Motor neuron (in vitro differentiated cells): ENCODE results near the gene PACS1. TPM values are rescaled to one million over a fixed set of nuclear protein-coding genes. Genes with fewer than 3 reads are reported as not detected.
A peak's percentile ranks its signal among the peaks of the same experiment; 100 is the strongest.

Experiments
- ATAC-seq, 8 experiments: fragments of 200-7000 bp; cut with Tn5 transposase; replicated peaks in 6 of 8; 2 replicates each; pipeline ENCODE4 v1.8.0; 2021; ENCODE audit warnings: mild to moderate bottlenecking in 8 of 8, moderate library complexity in 8 of 8
- H3K27ac ChIP-seq, 2 donors: fragments of 250-450 bp; sonication (Bioruptor Pico); 2 replicates each; pipeline ENCODE4 v1.9.0; 2021; ENCODE audit warnings: antibody characterized with exemption in 2 of 2, mild to moderate bottlenecking in 2 of 2, moderate library complexity in 1 of 2
- H3K4me1 ChIP-seq, 2 donors: fragments of 250-450 bp; sonication (Bioruptor Pico); replicated peaks in 1 of 2; 2 replicates each; pipeline ENCODE4 v1.6.1; 2021; ENCODE audit warnings: antibody characterized with exemption in 2 of 2, mild to moderate bottlenecking in 2 of 2, moderate library complexity in 1 of 2
- H3K4me3 ChIP-seq, 5 donors: fragments of 250-450 bp; sonication (Bioruptor Pico); 2 replicates each; pipeline ENCODE4 v1.9.0; 2021; ENCODE audit warnings: antibody characterized with exemption in 5 of 5, mild to moderate bottlenecking in 5 of 5, moderate library complexity in 4 of 5
- WGBS, 10 experiments: fragments of 450-650 bp; shearing (Covaris generic); methylation state at CpG; one replicate each; pipeline ENCODE4 v1.0.0; 2022; 5-methylcytosine and 5-hydroxymethylcytosine counted together
- in situ Hi-C, 9 experiments: fragments of 400-800 bp; cut with MboI; loops; one replicate each; pipeline ENCODE4 v1.15.0; 2021; ENCODE audit warnings: low sequenced_read_pairs in 9 of 9, low pct_unique_long_range_greater_than_20kb in 2 of 9; ENCODE audit not compliant: unreplicated experiment in 9 of 9
- total RNA-seq, 8 experiments: library from RNA; unstranded; fragments of 300-600 nt; gene quantifications; 2 replicates each; pipeline versions ENCODE4 v1.2.3 to v1.2.4, GENCODE V29; 2022

The PACS1 gene
- total RNA-seq, 8 experiments from 2014 or later: 10.6 to 38.2 (median 21.7) TPM

DNA sequence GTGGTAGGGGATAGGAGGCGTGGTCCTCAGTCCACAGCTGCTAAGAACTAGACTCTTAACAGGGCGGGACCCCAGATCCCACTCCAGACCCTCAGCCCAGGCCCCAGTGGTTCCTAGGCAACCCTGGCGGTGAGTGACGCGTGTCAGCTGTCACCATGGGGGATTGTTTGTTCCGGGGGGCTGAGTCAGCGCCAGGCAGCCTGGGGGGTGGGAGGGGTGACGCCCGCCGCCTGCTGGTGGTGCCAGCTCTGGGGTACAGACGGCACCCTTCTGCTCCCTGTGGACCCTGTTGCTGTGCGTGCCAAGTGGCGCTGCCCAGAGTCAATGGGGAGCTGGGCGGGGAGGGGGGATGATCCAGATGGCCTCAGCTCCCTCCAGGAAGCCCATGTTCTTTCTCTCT is 210.4 kb downstream of the PACS1 start:
- in situ Hi-C loops: no loop called here
- WGBS, 10 experiments: no CpG with 5 or more reads among the region's 14 CpGs
- Histone ChIP-seq H3K27ac (peak overlapping the region in 1 of 2 donors; percentile 21), H3K4me1 (peaks cover 42 to 45% of the 10 kb centered on the region in 2 donors), H3K4me3 (peak overlapping the region in 1 of 5 donors; percentile 79)
- ATAC-seq: peak in 1 of 8 experiments; percentile 0

DNA sequence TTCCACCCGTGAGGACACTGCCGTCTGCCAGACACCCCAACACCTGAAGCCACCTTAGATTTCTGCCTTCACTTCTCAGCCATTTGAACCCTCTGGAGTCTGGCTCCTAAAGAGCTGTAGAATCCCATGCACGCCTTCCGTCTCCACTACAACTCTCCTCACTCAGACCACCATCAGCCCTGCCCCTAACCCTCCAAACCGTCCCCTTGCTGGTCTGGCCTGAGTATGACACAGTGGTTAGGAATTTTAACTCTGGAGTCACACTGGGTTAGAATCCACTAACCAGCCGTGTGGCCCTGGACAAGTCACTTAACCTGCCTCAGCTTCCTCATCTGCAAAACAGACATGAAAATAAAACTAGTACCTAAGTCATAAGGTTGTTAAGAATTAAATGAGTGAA is 210.9 kb downstream of the PACS1 start:
- no peak for ATAC-seq
- no peak overlapping the region for H3K4me3 ChIP-seq
- H3K4me1 ChIP-seq: peaks cover 42 to 45% of the 10 kb centered on the region in 2 donors
- no peak overlapping the region for H3K27ac ChIP-seq
- in situ Hi-C loops: no loop called here
- 60 to 92% (median 79%) methylated on average over 1 to 5 of the region's 6 CpGs; no CpG with 5 or more reads in 4 of the 10 experiments for WGBS, 10 experiments

DNA sequence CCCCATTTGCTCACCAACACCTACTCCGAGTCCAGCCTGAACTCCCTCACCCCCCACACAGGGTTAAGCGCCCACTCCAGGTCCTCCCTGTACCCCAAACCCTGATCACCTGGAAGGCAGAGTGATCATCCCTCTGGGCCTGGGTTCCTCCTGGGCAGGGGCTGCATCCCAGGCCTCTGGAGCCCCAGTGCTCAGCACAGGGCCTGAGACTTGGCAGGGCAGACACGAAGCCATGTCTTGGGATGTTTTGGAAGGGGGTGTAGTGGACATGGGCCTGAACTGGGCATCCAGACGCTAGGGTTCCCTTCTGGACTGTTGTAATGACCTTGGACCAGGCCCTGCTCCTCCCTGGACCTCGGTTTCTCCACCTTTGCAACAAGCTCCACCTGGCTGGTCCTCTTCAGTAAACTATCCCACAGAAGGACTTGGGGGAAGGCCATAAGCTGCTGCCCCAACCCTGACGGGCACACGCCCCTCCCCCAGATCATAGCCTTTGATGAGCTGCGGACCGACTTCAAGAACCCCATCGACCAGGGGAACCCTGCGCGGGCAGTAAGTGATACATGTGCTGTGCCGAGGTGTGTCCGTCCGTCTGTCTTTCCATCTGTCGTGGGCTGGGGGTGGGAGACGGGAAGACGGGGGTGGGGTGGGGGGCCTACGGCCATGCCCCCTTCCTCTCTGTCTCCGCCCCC is 211.8 kb downstream of the PACS1 start:
- ATAC-seq: peak in 5 of 8 experiments; percentile 13 to 25 (median 19)
- H3K4me3 ChIP-seq: peak overlapping the region in 2 of 5 donors; percentile 4 to 21
- peak overlapping the region in 1 of 2 donors; percentile 55 for H3K27ac ChIP-seq
- peaks cover 42 to 45% of the 10 kb centered on the region in 2 donors for H3K4me1 ChIP-seq
- 0 to 100% (median 44%) methylated on average over 1 to 9 of the region's 20 CpGs; no CpG with 5 or more reads in 4 of the 10 experiments for WGBS, 10 experiments
- in situ Hi-C loops: no loop called here

DNA sequence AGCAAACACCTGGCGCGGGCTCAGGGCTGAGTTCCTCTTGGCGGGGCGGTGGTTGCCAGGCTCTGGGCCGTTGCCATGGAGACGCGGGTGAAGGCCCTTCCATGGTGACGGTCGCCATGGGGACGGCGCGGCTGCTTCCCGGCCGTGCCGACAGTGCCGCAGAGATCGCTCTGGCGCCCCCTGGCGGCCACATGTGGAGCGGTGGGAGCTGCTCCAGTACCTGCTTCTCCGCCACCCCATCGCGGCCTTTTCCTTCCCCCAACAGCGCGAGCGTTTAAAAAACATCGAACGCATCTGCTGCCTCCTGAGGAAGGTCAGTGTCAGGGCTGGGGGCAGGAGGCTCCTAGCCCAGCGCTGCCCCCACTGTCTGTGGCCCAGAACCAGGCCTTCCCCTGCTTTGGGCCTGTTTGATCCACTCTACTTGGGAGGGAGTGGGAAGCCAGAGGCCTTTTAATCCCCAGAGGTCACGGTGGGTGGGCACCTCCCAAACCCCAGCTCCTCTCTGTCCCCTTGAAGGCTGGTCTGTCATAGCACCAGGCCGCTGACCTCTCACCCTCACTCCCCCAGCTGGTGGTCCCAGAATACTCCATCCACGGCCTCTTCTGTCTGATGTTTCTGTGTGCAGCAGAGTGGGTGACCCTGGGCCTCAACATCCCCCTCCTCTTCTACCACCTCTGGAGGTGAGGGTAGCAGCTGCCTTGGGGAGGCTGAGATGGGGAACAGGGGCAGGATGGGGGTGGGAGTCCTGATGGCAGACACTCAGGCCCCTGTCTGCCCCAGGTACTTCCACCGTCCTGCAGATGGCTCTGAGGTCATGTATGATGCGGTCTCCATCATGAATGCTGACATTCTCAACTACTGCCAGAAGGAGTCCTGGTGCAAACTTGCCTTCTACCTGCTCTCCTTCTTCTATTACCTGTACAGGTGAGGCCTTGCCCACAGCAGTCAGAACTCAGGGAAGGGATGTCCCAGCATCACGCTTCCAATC is 212.7 kb downstream of the PACS1 start:
- 0 to 100% (median 54%) methylated on average over 1 to 6 of the region's 35 CpGs; no CpG with 5 or more reads in 6 of the 10 experiments for WGBS, 10 experiments
- peak overlapping the region; percentile 60 to 74 for H3K27ac ChIP-seq
- H3K4me3 ChIP-seq: peak overlapping the region in 2 of 5 donors; percentile 4 to 21
- in situ Hi-C loops: no loop called here
- ATAC-seq: peak; percentile 70 to 92 (median 73)
- H3K4me1 ChIP-seq: peaks cover 43 to 46% of the 10 kb centered on the region in 2 donors

DNA sequence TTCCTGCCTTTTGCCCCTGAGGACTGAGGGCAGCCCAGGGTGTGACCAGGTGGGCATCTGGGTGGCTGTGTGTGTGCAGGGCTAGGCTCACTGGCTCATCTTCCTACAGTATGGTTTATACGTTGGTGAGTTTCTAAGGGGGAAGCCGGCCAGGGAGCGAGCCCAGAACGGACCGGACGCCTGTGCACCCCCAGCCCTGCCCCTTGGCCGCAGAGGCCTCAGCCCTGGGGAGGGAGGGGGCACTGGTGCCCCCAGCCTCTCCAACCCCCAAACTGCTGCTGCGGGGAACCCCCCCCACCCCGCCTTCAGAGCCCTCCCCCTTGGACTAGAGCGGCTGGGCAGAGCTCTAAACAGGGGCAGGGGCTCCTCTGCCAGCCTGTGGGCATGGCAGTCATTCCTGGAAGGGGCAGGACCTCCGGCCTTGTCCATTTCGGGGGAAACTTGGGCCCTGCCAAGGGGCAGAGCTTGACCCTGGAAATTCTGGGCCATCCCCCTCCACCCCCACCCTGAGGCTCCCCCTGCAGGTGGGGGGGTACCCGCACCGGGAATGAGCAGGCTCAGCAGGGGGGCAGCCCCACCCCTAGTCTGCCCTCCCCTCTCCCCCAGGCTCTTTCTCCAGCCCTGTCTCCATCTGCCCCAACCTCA is 213.5 kb downstream of the PACS1 start:
- WGBS, 10 experiments: no CpG with 5 or more reads among the region's 14 CpGs
- in situ Hi-C loops: no loop called here
- H3K4me3 ChIP-seq: no peak overlapping the region
- H3K4me1 ChIP-seq: peaks cover 48 to 50% of the 10 kb centered on the region in 2 donors
- ATAC-seq: no peak
- no peak overlapping the region for H3K27ac ChIP-seq

DNA sequence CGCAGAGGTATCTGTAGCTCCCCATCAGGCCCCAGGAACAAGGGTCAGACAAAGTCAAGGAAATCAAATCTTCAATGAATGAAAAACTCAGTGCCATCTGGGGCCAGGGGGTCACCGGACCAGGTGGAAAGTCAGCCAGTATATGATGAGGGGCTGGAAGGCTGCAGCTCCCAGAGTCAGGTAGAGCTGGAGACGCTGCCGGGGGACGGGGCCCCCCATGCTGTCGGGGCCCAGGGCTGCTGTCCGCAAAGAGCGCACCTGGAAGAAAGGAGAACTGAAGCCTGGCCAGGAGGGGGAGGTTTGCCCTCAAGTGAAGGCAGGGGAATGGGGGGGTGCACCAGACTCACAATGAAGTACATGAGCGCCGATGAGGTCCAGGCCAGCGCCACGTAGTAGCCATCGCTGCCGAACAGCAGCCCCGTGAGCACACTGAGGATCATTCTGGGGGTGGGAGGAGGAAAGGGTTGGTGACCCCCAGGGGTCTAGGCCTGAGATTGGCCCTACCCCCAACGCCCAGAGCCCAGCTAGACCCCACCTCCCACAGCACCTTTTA is 214.5 kb downstream of the PACS1 start:
- WGBS, 10 experiments: 100% methylated on average over 1 to 3 of the region's 16 CpGs; no CpG with 5 or more reads in 5 of the 10 experiments
- in situ Hi-C loops: no loop called here
- no peak for ATAC-seq
- Histone ChIP-seq H3K27ac (no peak overlapping the region), H3K4me1 (peaks cover 46% of the 10 kb centered on the region in 2 donors), H3K4me3 (no peak overlapping the region)

DNA sequence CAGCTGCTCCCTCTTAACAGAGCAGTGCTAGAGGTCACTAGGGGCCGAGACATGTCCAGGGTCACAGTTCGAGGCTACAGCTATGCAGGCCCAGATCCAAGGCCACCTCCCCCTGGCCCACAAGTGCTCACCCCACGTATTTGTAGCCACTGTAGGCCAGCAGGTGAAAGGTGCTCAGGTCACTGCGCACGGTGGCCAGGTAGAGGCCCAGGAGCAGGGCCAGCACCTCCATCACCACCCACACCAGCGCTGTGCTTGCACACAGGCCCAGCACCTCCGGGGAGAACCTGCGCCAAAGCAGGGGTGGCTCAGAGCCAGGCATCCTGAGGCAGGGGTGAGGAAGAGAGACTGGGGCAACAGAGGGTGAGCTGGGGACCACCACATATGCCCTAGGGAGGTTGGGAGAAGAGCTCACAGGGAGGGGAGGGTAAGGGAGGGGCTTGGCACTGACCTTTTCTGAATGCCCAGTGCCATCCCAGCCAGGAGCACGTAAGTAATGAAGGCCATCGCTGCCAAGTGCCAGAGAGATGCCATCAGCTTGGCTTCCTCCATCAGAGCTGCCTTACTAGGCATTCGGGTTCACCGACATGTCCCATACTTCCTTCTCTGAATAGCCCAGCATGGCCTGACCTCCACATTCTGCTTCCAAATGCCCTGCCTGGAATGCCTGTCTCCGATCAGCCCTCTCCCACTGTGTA is 215.3 kb downstream of the PACS1 start:
- in situ Hi-C loops: no loop called here
- 80 to 100% (median 92%) methylated on average over 1 to 4 of the region's 13 CpGs; no CpG with 5 or more reads in 5 of the 10 experiments for WGBS, 10 experiments
- Histone ChIP-seq H3K27ac (no peak overlapping the region), H3K4me3 (no peak overlapping the region), H3K4me1 (peaks cover 45 to 46% of the 10 kb centered on the region in 2 donors)
- ATAC-seq: no peak

DNA sequence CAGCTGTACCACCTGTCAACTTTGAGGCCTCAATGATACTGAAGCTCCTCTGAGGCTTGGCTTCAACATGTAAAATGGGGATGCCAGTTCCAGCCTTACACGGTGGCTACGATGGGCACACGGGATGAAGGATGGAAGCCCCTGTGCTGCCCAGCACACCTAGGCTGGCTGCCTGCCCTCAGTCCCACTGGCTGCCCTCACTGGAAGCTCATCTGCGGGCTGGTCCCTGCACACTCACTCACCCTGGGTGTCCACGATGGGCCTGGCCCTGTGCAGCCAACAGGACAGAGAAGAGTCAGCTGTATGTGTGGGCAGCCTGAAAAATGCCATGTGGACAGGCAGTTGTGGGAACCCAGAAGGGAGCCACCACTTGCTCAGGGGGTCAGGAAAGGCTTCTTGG is 216.6 kb downstream of the PACS1 start:
- no peak overlapping the region for H3K27ac ChIP-seq
- H3K4me3 ChIP-seq: no peak overlapping the region
- no peak for ATAC-seq
- 80 to 93% (median 87%) methylated on average over 1 to 3 of the region's 5 CpGs; no CpG with 5 or more reads in 6 of the 10 experiments for WGBS, 10 experiments
- peaks cover 36 to 47% of the 10 kb centered on the region in 2 donors for H3K4me1 ChIP-seq
- in situ Hi-C loops: no loop called here

DNA sequence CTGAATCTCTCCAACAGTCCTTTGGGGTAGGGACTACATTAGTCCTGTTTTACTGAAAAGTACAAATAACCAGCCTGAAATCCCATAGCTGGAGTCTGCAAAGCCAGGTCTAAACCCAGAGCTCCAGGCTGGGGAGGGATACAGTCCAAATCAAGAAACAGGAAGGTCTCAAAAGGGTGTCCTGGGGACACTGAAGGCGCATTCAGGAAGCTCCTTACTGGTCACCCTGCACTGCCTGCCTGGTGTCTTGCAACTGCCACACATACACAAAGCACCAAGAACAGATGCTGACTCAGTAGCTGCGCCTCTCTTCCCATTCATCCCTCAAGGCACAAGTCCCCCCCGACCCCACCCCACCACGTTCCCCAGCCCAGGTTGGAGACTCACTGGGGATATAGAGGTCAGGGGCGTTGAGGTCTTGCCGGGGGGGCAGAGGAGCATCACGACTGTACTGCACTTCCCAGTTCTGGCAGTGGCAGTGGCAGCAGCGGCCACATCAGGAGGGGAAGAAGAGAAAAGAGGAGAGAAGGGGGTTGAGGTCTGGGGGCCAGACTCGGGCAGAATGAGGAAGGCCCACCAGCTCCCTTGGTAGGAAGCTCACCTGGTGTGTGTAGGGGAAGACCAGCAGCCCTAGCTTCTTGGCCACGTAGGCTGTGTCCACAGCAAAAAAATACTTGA is 217.3 kb downstream of the PACS1 start:
- WGBS, 10 experiments: 0 to 92% (median 73%) methylated on average over 1 to 3 of the region's 10 CpGs; no CpG with 5 or more reads in 6 of the 10 experiments
- Histone ChIP-seq H3K27ac (peak overlapping the region; percentile 94 to 98), H3K4me1 (peaks cover 30 to 46% of the 10 kb centered on the region in 2 donors), H3K4me3 (peak overlapping the region in 3 of 5 donors; percentile 47 to 52 (median 51))
- ATAC-seq: no peak
- in situ Hi-C loops: no loop called here

DNA sequence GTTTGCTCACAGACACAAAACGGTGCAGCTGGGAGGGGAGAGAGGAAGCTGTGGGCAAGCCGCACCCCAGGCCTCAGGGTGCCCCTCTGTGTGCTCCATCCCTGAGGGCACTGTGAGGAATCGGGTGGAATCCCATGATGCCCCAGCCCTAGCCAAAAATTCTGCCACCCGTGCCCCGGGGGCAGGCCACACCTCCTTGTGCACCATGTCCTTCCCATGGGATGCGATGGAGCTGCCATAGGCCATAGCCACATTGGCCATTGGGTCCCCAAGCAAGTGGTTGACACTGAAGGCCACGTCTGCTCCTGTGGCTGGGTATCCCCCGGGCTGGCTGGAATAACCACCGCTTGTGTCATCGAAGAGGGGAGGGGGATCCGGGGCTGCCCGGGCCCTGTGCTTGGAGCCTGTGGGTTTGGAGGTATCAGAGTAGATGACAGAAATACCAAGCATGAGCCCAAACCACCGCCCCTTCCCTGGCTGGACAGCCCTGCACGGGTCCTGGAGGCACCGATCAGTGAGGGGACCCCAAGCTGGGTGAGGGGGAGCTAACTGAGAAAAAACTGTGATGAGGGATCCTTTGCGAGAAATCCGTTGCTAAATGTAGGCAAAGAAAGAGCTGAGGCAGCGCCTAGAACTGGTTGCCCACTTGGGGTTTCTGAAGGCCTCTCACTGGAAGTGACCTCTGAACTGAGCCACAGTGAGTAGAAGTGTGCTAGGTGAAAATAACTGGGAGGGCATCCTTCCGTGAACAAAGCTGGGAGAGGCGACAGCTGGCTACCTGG is 218.0 kb downstream of the PACS1 start:
- ATAC-seq: no peak
- WGBS, 10 experiments: 6 to 90% (median 40%) methylated on average over 1 to 14 of the region's 20 CpGs; no CpG with 5 or more reads in 4 of the 10 experiments
- in situ Hi-C loops: no loop called here
- Histone ChIP-seq H3K27ac (peak overlapping the region; percentile 94 to 98), H3K4me1 (peaks cover 24 to 46% of the 10 kb centered on the region in 2 donors), H3K4me3 (peak overlapping the region; percentile 47 to 55 (median 51))
